ENCODE results near the gene C8A. TPM values are rescaled to one million over a fixed set of nuclear protein-coding genes. Genes with fewer than 3 reads are reported as not detected.

C8A gene
- polyA plus RNA-seq, 1 donor (not counting 4 experiments of a cell fraction or from before 2014, with no cell fraction given), result not detected

DNA sequence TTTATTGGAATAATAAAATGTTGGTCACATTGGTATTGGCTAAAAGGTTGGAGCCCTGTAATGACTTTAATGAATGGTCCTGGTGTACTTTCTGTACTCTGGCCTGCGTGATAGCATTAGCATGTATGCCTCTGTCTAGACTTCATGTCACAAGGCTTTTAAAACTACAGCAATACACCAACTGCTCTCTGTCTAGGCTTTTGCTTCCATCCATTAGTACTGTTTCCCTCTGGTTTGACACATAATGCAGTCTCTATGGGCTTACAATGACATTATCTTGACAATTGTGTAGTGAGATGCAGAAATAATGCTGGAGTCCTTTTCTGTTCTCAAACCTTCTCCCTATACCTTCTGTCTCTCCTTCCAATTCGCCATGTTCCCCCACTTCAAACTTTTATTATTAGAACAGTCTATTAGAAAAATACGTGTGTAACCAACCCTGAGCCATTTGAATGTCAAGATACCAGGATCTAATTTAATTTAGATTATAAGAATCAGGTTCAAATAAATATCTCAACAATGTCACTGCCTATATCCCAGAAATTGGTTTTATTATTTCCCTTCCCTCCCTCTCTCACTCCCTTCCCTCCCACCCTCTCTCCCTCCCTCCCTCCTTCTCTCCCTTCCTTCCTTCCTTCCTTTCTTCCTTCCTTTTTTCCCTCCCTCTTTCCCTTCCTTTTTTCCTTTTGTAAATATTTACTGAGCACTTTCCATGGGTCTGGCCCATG is 8.8 kb downstream of the C8A start:
- Histone ChIP-seq H3K4me3 (ENCODE audit: control insufficient read depth in 2 of 3, extremely low read depth in 1 of 3, insufficient read depth in 2 of 3, low read depth in 1 of 3, low read length in 3 of 3) (no peak overlapping the region), H3K36me3 (ENCODE audit: control insufficient read depth in 2 of 2, extremely low read depth in 1 of 2, insufficient read depth in 2 of 2, low read length in 2 of 2) (no peaks in the 10 kb centered on the region), H3K9ac (ENCODE audit: control insufficient read depth, extremely low read depth, insufficient read depth, low read length) (no peak overlapping the region), H3K9me1 (ENCODE audit: control insufficient read depth, extremely low read depth, insufficient read depth, low read length) (no peaks in the 10 kb centered on the region), H3K4me1 (ENCODE audit: control insufficient read depth, extremely low read depth, insufficient read depth, low read length) (peaks cover 12% of the 10 kb centered on the region), H2AFZ (ENCODE audit: control insufficient read depth, low read length) (no peak overlapping the region), H3K9me3 (ENCODE audit: control insufficient read depth, low read depth, low read length) (no peaks in the 10 kb centered on the region), H3K27ac (ENCODE audit: control insufficient read depth, insufficient read depth, low read length) (no peak overlapping the region), H3K79me2 (ENCODE audit: control insufficient read depth, insufficient read depth, low read length) (no peaks in the 10 kb centered on the region), H3K4me2 (ENCODE audit: control insufficient read depth, extremely low read depth, insufficient read depth, low read depth, low read length) (no peak overlapping the region), H3K27me3 (ENCODE audit: control insufficient read depth, extremely low read depth, insufficient read depth, low read length) (no peaks in the 10 kb centered on the region), H4K20me1 (ENCODE audit: control insufficient read depth, extremely low read depth, insufficient read depth, low read length) (no peaks in the 10 kb centered on the region)
- FAIRE-seq (no peak), DNase-seq (ENCODE audit: low read depth, low spot score) (no peak)
- dilution Hi-C loops (cut with MboI; ENCODE audit: extremely low pct_ligation_motif_present, low sequenced_read_pairs), result no loop called here
- TF ChIP-seq CTCF (optimal IDR thresholded peaks at IDR 0.05 in 1 of 3, IDR thresholded peaks at IDR 0.05 in 1 of 3, conservative IDR thresholded peaks at IDR 0.05 in 1 of 3; ENCODE audit: extremely low read depth in 1 of 3, insufficient read depth in 2 of 3, low read length in 3 of 3), result no peak
- TF ChIP-seq EZH2 (IDR thresholded peaks at IDR 0.05; ENCODE audit: low read length), result no peak

DNA sequence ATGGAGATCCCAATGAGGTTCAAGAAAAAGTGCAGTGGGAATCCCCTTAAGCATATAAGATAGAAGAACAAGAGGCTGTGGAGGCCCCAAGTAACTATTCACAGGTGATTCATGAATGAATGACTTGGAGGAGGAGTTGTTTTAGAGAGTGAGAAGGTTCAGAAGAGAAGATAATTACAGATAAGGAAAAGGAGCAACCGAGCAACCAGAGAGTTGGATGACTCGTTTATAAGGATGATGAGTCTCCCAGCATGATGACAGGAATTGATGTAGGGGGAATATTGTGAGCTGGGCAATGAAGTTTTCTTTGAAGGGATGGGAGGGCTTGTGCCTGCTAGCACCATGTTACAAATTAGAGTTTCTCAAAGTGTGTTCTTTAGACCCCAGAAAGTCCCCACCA is 9.8 kb downstream of the C8A start:
- Histone ChIP-seq H3K9me3 (ENCODE audit: control insufficient read depth, low read depth, low read length) (no peaks in the 10 kb centered on the region), H3K79me2 (ENCODE audit: control insufficient read depth, insufficient read depth, low read length) (no peaks in the 10 kb centered on the region), H3K4me3 (ENCODE audit: control insufficient read depth in 2 of 3, extremely low read depth in 1 of 3, insufficient read depth in 2 of 3, low read depth in 1 of 3, low read length in 3 of 3) (no peak overlapping the region), H3K36me3 (ENCODE audit: control insufficient read depth in 2 of 2, extremely low read depth in 1 of 2, insufficient read depth in 2 of 2, low read length in 2 of 2) (no peaks in the 10 kb centered on the region), H4K20me1 (ENCODE audit: control insufficient read depth, extremely low read depth, insufficient read depth, low read length) (no peaks in the 10 kb centered on the region), H2AFZ (ENCODE audit: control insufficient read depth, low read length) (no peak overlapping the region), H3K4me2 (ENCODE audit: control insufficient read depth, extremely low read depth, insufficient read depth, low read depth, low read length) (no peak overlapping the region), H3K4me1 (ENCODE audit: control insufficient read depth, extremely low read depth, insufficient read depth, low read length) (peaks cover 12% of the 10 kb centered on the region), H3K9ac (ENCODE audit: control insufficient read depth, extremely low read depth, insufficient read depth, low read length) (no peak overlapping the region), H3K9me1 (ENCODE audit: control insufficient read depth, extremely low read depth, insufficient read depth, low read length) (no peaks in the 10 kb centered on the region), H3K27ac (ENCODE audit: control insufficient read depth, insufficient read depth, low read length) (no peak overlapping the region), H3K27me3 (ENCODE audit: control insufficient read depth, extremely low read depth, insufficient read depth, low read length) (no peaks in the 10 kb centered on the region)
- FAIRE-seq (no peak), DNase-seq (ENCODE audit: low read depth, low spot score) (no peak)
- dilution Hi-C loops (cut with MboI; ENCODE audit: extremely low pct_ligation_motif_present, low sequenced_read_pairs), result no loop called here
- TF ChIP-seq EZH2 (IDR thresholded peaks at IDR 0.05; ENCODE audit: low read length), result no peak
- TF ChIP-seq CTCF (optimal IDR thresholded peaks at IDR 0.05 in 1 of 3, IDR thresholded peaks at IDR 0.05 in 1 of 3, conservative IDR thresholded peaks at IDR 0.05 in 1 of 3; ENCODE audit: extremely low read depth in 1 of 3, insufficient read depth in 2 of 3, low read length in 3 of 3), result no peak

Data from keratinocyte (primary cell).